Globus pallidus (tissue), 1 donor: ENCODE data around the gene SCARB1.
"Not testable (repeated sequence)": the region's sequence is repeated elsewhere in the genome, so short reads cannot be mapped to it uniquely, and the experiment has no call there.

Experiments
- DNase-seq: peaks from one replicate; pipeline ENCODE4 v3.0.0-alpha.2; 2015; ENCODE audit warnings: low spot score

The SCARB1 gene

DNA sequence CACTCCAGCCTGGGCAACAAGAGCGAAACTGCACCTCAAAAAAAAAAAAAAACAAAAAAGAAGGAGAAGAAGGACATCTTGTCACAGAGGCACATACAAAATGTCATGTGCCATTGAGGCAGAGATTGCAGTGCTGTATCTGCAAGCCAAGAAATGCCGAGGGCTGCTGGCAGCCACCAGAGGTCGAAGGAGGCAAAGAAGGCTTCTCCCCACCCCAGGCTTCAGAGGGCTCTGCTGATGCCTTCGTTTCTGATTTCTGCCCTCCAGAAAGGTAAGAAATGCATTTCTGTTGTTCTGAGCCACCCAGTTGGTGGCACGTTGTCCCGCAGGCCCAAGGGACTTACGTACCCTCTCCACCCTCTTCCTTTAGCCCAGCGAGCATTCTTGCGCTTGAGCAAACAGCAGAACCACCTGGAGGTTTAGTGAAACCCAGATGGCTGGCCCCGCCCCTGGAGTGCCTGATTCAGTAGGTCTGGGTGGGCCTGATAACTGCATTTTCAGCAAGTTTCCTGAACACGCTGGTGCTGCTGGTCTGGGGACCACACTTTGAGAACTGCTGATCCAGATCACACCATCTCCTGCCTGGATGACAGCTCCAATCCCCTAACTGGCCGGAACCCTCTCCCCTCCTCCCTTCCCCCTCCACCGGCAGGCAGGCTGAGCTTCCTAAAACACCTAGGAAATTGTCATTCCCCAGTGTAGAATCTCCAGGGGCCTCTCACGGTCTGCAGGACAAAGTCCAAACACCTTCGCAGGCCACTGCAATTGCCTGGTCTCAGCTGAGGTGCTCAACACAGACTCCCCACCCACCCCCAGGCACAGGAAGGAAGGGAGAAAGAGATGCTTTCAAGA is 21.1 kb upstream of the SCARB1 start:
- no peak for DNase-seq

DNA sequence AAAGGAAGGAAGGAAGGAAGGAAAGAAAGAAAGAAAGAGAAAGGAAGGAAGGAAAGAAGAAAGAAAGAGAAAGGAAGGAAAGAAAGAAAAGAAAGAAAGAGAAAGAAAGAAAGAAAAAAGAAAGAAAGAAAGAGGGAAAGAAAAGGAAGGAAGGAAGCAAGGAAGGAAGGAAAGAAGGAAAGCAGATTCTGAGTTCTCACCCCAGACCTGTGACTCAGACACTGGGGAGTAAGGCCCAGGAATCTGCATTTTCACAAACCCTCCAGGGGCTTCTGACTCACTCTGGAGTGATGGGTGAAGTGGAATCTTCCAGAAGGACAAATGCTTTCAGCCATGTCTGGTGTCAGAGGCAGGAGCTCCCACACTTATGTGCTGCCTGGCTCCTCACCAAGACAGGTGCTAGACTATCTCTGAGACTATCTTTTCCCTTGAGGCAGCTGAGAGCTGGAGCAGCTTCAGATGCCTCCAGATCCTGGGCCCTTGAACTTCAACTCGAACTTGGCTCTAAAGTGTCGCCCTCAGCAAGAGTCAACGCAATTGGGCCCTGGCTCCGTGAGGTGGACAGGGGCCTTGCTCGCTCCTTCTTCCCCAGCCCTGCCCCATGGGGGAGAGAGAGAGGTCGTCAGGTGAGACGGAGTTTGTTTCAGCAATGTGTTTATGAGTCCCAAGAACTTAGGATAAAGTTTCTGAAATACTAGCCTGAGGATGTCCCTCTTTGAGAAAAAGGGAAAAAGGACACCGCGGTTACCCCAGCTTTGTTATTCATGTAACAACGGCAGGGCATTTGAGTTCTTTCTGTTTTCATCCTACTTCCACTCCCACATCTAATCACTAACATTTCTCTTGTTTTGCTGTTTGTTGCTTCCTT is 19.8 kb upstream of the SCARB1 start:
- DNase-seq, result no peak

GRCh38 chr12:124881123-124881522 is 17.5 kb upstream of the SCARB1 start:
- no peak for DNase-seq

- not testable (repeated sequence) for DNase-seq
These were observed 16.7 kb upstream of the SCARB1 start for GRCh38 chr12:124880335-124880734.

DNA sequence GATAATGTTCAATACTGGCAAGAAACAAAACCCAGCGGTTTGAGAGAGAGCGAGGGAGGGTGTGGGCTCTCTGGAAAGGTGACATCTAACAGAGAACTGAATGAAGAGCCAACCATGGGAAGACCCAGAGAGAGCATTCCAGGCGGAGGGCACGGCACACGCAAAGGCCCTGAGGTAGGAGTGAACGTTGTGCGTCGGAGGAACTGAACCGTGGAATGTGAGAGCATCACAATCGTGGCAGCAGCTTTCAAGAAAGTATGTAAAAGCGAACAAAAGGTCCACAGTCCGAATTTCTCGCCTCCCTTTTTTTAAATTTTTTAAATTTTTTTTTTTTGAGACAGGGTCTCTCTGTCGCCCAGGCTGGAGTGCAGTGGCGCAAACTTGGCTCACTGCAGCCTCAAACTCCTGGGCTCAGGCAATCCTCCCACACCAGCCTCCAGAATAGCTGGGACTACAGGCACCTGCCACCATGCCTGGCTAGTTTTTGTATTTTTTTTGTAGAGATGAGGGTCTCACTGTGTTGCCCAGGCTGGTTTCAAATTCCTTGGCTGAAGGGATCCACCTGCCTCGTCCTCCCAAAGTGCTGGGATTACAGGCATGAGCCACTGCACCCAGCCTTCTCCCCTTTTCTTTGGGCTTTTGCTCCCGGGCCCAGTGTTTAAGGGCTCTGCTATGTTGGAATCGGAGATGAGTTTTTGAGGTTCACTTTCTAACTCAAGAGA is 15.3 kb upstream of the SCARB1 start:
- no peak for DNase-seq

DNA sequence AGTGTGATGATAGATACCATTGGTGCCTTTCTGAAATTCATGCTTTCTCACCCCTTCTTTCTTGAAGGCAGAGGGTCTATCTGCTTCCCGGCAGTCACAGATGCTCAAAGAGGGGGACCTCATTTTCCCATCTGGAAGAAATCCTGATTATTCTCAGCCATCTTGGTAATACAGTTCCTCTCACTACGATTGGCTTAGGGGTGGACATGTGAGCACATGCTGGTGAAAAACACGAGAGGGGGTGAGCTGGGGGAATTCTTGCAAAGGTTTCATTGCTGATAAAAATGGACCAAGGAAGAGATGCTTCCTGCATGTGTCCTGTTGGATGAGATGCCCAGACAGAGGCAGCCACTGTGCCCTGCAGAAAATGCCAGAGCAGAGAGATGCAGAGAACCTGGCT is 13.8 kb upstream of the SCARB1 start:
- DNase-seq, result no peak

DNA sequence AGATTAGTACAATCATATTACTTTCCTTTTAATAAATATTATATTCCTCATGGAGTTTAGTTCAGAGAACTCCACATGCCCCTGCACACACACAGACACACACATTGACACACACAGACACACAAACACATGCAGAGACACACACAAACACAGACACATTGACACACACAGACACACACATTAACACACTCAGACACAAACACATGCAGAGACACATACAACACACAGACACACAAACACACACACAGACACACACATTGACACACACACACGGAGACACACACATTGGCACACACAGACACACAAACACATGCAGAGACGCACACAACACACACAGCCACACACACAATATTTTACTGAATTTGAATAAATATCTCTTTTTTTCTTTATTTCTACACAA is 12.5 kb upstream of the SCARB1 start:
- no peak for DNase-seq

- DNase-seq, result no peak
These were observed 12.1 kb upstream of the SCARB1 start for GRCh38 chr12:124875803-124876132.

- DNase-seq, result no peak
These were observed 11.5 kb upstream of the SCARB1 start for GRCh38 chr12:124874988-124875802.

- no peak for DNase-seq
These were observed 10.5 kb upstream of the SCARB1 start for GRCh38 chr12:124874188-124874587.

DNA sequence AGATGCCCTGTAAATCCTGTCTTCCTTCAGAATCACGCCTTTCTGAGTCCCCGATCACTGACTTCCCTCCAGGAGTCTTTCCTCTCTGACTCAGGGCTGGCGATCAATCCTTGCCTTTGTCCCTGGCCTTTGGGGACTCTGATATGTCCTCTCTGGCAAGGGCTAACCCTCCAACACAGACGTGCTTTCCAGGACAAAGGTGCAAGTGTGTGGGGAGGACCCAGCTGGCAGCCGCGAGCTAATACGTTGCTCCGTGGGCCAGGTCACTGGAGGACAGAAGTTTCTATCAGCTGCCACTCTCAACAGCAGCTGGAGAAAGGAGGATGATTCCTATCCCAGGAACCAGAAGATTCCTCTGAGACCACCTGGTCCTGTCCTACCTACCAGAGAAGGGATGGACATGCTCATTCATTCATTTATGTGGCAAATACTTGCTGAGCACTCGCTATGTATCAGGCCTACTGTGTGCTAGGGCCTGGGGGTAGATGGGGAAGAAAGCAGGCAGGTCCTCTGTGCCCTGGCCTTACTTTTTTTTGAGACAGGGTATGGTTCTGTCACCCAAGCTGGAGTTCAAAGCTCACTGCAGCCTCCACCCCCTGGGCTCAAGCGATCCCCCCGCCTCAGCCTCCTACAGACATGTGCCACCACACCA is 8.5 kb upstream of the SCARB1 start:
- no peak for DNase-seq

DNA sequence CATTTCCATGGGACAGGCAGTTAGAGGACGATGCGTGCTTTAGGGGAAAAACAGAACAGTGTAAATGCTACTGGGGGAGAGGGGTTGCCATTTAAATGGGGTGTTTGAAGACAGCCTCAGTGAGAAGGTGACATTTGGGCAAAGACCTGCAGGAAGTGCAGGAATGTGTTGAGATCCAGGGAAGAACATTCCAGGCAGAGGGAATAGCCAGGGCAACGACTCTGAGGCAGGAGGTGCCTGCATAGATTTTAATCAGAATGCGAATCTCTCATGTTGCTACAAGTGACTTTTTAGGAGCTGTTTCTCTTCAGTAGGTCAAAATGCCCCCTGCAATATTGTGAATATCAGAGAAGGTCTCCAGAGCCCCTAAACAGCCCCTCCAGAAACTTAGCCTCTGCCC is 7.6 kb upstream of the SCARB1 start:
- no peak for DNase-seq

DNA sequence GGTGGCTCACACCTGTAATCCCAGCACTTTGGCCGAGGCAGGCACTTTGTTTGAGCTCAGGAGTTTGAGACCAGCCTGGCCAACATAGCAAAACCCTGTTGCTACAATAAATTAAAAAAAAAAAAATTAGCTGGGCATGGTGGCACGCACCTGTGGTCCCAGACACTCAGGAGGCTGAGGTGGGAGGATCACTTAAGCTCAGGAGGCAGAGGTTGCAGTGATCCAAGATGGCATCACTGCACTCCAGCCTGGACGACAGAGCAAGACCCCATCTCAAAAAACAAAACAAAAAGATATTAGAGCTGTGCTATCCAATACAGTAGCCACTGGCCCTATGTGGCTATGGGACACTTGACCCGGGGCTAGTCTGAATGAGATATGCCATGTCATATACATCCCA is 6.9 kb upstream of the SCARB1 start:
- no peak for DNase-seq

DNA sequence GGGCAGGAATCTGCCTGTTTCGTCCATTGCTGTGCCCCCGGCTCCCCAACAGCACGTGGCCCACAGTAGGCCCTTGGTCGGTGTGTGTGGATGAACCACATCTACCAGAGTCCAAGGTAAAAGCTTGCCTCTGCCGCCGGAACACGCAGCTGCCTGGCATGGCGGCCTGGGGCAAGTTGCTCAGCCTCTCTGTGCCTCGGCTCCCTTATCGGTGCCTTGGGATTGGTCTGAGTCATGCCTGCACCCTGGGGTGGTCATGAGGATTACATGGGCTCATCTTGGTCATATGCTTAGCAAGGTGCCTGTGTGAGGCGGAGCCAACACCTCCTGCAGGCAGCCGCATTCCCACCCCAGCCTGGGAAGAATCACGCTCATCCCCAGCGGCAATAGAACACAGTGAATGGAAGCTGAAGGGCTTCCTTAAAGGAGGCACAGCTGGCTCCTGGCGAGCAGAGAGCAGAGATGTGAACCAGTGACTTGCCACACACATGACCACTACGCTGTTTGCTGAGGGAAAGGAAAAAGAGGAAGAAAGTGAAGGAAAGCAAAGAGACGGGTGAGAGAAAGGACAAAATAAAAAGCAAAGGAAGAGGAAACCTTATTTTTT is 5.5 kb upstream of the SCARB1 start:
- no peak for DNase-seq

DNA sequence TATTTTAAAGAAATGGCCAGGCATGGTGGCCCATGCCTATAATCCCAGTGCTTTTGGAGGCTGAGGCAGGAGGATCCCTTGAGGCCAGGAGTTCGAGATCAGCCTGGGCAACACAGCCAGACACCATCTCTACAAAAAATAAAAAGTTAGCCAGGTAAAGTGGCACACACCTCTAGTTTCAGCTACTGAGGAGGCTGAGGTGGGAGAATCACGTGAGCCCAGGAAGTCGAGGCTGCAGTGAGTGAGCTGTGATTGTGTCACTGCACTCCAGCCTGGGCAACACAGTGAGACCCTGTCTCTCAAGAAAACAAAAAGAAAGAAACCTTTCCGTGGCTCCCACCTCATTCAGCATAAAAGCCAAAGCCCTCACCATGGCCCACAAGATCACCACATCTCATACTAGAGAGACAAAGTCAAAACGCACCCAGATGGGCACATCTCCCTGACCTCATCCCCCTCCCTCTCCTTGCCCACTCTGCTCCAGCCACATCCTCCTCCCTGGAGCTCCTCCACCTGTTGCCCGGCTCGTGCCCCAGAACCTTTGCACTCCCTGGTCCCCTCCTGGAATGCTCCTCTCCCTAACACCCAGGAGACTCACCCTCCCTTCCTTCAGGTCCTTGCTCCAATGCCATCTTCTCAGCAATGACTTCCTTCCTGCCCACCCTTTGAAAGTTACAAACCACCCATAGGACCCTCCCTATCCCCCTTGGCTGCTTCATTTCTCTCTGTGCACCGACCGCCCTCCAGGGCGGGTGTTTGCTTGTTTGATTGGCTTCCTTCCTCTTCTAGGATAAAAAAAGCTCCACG is 4.8 kb upstream of the SCARB1 start:
- DNase-seq, result no peak

DNA sequence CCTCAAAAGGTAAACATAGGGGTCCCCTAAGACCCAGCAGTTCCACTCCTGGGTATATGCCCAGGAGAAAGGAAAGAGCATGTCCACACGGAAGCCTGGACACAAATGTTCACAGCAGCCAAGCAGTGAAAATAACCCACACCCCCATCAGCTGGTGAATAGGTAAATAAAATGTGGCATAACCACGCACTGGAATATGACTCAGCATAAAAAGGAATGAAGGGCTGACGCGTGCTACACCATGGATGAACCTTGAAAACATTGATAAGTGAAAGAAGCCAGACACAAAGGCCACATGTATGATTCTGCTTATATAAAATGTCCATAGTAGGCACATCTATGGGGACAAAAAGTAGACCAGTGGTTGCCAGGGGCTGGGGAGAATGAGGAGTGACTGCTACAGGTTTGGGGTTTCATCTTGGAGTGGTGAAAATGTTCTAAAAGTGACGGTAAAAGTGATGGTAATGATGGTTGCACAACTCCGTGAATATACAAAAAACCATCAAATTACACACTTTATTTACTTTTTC is 3.8 kb upstream of the SCARB1 start:
- no peak for DNase-seq

GRCh38 chr12:124866883-124867400 is 3.3 kb upstream of the SCARB1 start:
- no peak for DNase-seq

- DNase-seq, result no peak
These were observed 2.7 kb upstream of the SCARB1 start for GRCh38 chr12:124866195-124866882.

- no peak for DNase-seq
These were observed 2.1 kb upstream of the SCARB1 start for GRCh38 chr12:124865728-124866127.
